BLaER1 (cell line): Measurements from ENCODE around the gene HCLS1.
"Not testable (repeated sequence)": the region's sequence is repeated elsewhere in the genome, so short reads cannot be mapped to it uniquely, and the experiment has no call there.

ENCODE experiments used
- H3K27ac ChIP-seq: shearing (Covaris generic); formaldehyde crosslinking; 2 replicates; pipeline ENCODE4 v1.8.1; 2022
- H3K27me3 ChIP-seq: shearing (Covaris generic); formaldehyde crosslinking; 2 replicates; pipeline ENCODE4 v1.8.1; 2022
- H3K36me3 ChIP-seq: shearing (Covaris generic); formaldehyde crosslinking; 2 replicates; pipeline ENCODE4 v1.8.1; 2022
- H3K4me1 ChIP-seq: shearing (Covaris generic); formaldehyde crosslinking; 2 replicates; pipeline ENCODE4 v1.8.1; 2022
- H3K4me2 ChIP-seq: shearing (Covaris generic); formaldehyde crosslinking; 2 replicates; pipeline ENCODE4 v1.8.1; 2022
- H3K4me3 ChIP-seq: shearing (Covaris generic); formaldehyde crosslinking; 2 replicates; pipeline ENCODE4 v1.8.1; 2022
- H3K9ac ChIP-seq: shearing (Covaris generic); formaldehyde crosslinking; 2 replicates; pipeline ENCODE4 v1.8.1; 2022
- H3K9me3 ChIP-seq: shearing (Covaris generic); formaldehyde crosslinking; 2 replicates; pipeline ENCODE4 v1.8.1; 2022
- H4K20me1 ChIP-seq: shearing (Covaris generic); formaldehyde crosslinking; 2 replicates; pipeline ENCODE4 v1.8.1; 2022
- Cebpa-rat ChIP-seq: shearing (Covaris generic); IDR thresholded peaks from 2 replicates; pipeline ENCODE4 v1.8.1; 2022

Gene HCLS1

DNA sequence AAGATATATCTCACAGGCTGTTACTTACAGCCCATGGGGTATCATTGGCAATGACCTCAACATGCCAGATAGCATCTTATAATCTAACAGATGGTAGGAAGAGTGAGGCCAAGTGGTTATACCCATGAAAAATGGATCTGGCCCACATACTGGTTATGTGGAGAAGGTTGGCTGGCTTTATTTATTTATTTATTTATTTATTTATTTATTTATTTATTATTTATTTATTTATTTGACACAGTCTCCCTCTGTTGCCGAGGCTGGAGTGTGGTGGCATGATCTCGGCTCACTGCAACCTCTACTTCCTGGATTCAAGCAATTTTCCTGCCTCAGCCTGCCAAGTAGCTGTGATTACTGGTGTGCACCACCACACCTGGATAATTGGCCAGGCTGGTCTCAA lies 55.9 kb downstream of the HCLS1 start:
- no peaks in the 10 kb centered on the region for H3K36me3 ChIP-seq
- H3K4me2 ChIP-seq = no peak overlapping the region
- no peak for TF ChIP-seq Cebpa-rat
- no peaks in the 10 kb centered on the region for H3K9me3 ChIP-seq
- H3K9ac ChIP-seq = no peak overlapping the region
- no peaks in the 10 kb centered on the region for H3K4me1 ChIP-seq
- no peaks in the 10 kb centered on the region for H4K20me1 ChIP-seq
- no peaks in the 10 kb centered on the region for H3K27me3 ChIP-seq
- H3K27ac ChIP-seq = no peak overlapping the region
- no peak overlapping the region for H3K4me3 ChIP-seq

DNA sequence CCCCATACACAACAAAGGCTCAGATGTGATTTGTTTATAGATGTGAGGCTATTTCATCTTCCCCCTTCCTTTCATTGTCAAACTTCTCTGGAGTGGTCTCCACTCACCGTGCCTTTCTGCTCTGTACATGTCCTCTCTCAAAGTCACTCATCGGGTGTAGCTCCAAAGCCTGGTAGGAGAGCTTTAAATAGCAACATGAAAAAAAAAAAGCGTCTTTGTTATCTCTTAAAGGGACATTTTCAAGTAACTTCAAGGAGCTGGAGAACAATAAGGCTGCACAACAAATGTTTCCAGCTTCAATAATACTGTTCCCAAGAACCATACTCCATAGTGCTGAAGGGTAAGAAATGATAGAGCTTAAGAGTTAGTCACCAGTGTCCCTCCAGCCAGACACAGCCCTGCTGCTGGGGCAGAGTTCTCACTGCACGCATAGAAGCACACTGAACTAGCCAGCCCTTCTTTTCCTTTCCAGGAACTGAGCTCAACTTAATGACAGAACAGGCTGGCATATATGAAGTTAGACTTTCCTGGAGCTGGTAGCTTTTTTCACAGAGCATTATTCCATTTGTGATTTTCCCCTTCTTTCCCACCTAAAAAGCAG lies 59.4 kb downstream of the HCLS1 start:
- H3K27ac ChIP-seq = no peak overlapping the region
- H3K9ac ChIP-seq = no peak overlapping the region
- TF ChIP-seq Cebpa-rat = no peak
- no peaks in the 10 kb centered on the region for H3K9me3 ChIP-seq
- H3K4me1 ChIP-seq = no peaks in the 10 kb centered on the region
- no peaks in the 10 kb centered on the region for H4K20me1 ChIP-seq
- H3K4me2 ChIP-seq = no peak overlapping the region
- H3K27me3 ChIP-seq = no peaks in the 10 kb centered on the region
- H3K36me3 ChIP-seq = no peaks in the 10 kb centered on the region
- no peak overlapping the region for H3K4me3 ChIP-seq

DNA sequence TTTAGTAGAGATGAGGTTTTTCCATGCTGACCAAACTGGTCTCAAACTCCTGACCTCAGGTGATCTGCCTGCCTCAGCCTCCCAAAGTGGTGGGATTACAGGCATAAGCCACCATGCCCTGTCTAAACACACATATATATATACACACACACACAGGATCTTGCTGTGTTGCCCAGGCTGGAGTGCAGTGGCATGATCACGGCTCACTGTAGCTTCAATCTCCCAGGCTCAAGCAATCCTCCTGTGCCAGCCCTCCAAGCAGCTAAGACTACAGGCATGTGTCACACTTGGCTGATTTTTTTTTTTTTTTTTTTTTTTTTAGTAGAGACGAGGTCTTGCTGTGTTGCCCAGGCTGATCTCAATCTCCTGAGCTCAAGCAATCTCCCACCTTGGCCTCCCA lies 60.8 kb downstream of the HCLS1 start:
- H4K20me1 ChIP-seq, H3K9me3 ChIP-seq, H3K4me2 ChIP-seq, H3K36me3 ChIP-seq, H3K4me1 ChIP-seq, H3K9ac ChIP-seq, H3K4me3 ChIP-seq, H3K27ac ChIP-seq, H3K27me3 ChIP-seq: not testable (repeated sequence)

DNA sequence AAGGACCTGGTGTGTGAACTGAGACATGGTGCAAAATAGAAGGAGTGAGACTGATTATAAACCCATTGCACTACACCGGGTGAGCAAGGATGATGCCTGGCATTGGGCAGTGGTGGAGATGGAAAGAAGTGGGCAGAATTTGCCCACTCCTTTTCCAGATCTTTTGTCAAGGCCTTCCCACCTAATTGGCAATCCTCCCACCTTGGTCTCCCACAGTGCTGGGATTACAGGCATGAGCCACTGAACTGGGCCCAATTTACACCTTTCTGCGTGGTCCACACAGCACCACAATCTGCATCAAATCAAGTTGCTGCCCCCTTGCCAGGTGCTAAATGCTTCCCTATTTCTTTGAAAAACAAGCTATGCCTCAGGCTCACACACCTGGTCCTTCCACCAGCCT lies 62.1 kb downstream of the HCLS1 start:
- H3K36me3 ChIP-seq = no peaks in the 10 kb centered on the region
- H3K9me3 ChIP-seq = no peaks in the 10 kb centered on the region
- H3K27me3 ChIP-seq = no peaks in the 10 kb centered on the region
- H3K9ac ChIP-seq = no peak overlapping the region
- TF ChIP-seq Cebpa-rat = no peak
- H3K27ac ChIP-seq = no peak overlapping the region
- no peak overlapping the region for H3K4me2 ChIP-seq
- no peaks in the 10 kb centered on the region for H4K20me1 ChIP-seq
- H3K4me3 ChIP-seq = no peak overlapping the region
- no peaks in the 10 kb centered on the region for H3K4me1 ChIP-seq

DNA sequence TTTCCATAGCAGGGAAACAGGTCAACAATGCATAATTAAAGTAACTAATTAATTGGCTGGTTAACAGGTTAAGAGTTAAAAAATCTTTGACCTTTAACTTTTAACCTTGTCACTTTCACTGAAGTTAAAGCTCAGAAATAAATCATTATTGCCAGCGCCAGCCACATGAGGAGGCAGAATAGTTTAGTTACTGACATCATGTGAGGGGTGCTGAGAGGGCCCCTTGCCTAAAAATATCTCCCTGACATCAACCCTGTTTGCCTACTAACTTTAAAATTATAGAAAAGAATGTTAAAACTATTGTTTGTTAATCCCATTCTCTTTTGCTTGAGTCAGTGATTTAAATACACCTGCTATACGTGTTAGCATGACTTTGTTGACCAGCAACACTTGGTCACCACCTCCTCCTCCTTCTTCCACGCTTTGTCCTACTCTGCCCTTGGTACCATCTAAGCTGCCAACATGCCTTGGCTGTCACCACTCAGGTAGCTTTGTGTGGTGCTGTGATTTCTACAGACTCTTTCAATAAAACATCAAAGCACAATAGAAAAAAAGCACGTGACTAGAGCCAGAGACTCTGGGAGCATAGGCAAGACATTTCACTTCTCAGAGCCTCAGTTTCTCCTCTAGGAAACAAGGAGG lies 64.8 kb downstream of the HCLS1 start:
- Histone ChIP-seq H3K4me3 (no peak overlapping the region), H4K20me1 (no peaks in the 10 kb centered on the region), H3K27ac (no peak overlapping the region), H3K9me3 (no peaks in the 10 kb centered on the region), H3K27me3 (no peaks in the 10 kb centered on the region), H3K4me1 (no peaks in the 10 kb centered on the region), H3K36me3 (no peaks in the 10 kb centered on the region), H3K9ac (no peak overlapping the region), H3K4me2 (no peak overlapping the region)
- no peak for TF ChIP-seq Cebpa-rat

DNA sequence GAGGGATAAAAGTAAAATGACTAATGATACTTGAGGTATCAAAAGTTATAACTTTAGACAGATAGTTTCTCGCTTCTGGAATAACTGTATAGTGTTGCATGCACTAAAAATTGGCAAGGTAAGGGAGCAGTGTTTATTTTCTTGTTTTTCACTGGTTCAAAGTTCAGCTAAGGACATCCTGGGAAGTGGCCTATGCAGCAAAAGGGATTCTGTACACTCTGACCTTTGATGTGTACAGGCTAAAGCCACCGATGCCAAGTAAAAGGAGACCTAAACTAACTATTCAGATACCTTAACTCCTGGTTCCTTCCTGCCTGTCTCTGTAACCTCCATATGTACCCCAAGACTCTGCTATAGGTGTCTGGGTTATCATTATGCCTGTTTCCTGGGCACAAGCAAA lies 65.9 kb downstream of the HCLS1 start:
- Histone ChIP-seq H3K4me3 (no peak overlapping the region), H3K27me3 (no peaks in the 10 kb centered on the region), H4K20me1 (no peaks in the 10 kb centered on the region), H3K27ac (no peak overlapping the region), H3K4me2 (no peak overlapping the region), H3K9me3 (no peaks in the 10 kb centered on the region), H3K36me3 (no peaks in the 10 kb centered on the region), H3K4me1 (no peaks in the 10 kb centered on the region), H3K9ac (no peak overlapping the region)
- no peak for TF ChIP-seq Cebpa-rat

DNA sequence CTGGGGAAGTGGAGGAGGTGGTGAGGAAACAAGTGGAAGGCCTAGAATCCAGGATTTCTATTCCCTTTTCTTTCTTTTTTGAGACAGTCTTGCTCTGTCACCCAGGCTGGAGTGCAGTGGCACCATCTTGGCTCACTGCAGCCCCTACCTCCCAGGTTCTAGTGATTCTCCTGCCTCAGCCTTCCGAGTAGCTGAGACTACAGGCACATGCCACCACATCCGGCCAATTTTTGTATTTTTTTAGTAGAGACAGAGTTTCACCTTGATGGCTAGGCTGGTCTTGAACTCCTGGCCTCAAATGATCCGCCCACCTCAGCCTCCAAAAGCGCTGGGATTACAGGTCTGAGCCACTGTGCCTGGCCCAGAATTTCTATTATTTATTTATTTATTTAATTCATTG lies 66.9 kb downstream of the HCLS1 start:
- H3K9me3 ChIP-seq, H3K36me3 ChIP-seq, H3K4me1 ChIP-seq, H3K4me3 ChIP-seq, H3K4me2 ChIP-seq, H3K27ac ChIP-seq, H4K20me1 ChIP-seq, H3K9ac ChIP-seq, H3K27me3 ChIP-seq: not testable (repeated sequence)

DNA sequence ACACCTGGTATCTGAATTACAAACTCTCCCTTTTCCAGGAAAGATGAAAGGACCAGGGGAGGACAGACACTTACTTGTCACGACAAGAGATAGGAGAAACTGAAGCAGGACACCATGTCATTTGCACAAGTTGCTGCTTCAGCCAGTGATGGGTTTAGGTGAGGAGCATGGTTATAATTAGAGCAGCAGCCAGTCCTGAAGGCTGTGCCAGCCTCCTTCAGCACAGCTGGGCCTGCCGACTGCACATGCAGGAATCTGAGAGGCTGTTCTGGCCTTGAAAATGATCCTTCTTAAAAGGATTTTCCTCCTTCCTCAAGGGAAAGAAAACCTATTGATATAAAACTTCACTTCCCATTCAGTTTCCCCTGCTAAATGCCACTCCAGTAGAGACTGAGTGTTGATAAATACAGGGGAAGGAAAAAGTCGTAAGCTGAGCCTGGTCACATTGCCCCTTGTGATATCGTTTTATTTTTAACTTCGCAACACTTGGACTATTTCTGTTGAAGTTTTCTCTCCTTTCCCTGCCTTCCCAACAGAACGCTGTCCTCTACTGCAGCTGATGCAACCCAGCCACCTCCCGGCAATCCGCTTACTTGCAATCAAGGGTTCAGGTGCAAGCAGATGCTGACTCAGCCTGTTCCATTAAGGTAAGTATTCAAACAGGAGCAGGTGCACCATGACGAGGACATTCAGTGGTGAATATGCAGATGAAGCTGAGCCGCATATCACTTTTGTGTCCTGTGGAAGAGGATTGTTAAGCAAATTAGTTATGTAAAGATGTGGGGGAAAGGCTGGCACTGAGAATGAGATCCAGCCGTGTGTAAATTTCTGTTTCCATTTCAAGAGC lies 67.6 kb downstream of the HCLS1 start, which contains the start of gene FBXO40:
FBXO40 (plus strand) TSS at position 524 of the 847 bp plus-strand sequence. CDS start 27,197 bp downstream, outside the sequence.
- Histone ChIP-seq H3K4me3 (no peak within 1 kb of the TSS), H3K27me3 (no peaks in the 10 kb centered on the region), H3K27ac (no peak within 1 kb of the TSS), H3K36me3 (no peaks in the 10 kb centered on the region), H4K20me1 (no peaks in the 10 kb centered on the region), H3K4me2 (no peak within 1 kb of the TSS), H3K9ac (no peak within 1 kb of the TSS), H3K4me1 (no peaks in the 10 kb centered on the region), H3K9me3 (no peaks in the 10 kb centered on the region)
- no peak for TF ChIP-seq Cebpa-rat

DNA sequence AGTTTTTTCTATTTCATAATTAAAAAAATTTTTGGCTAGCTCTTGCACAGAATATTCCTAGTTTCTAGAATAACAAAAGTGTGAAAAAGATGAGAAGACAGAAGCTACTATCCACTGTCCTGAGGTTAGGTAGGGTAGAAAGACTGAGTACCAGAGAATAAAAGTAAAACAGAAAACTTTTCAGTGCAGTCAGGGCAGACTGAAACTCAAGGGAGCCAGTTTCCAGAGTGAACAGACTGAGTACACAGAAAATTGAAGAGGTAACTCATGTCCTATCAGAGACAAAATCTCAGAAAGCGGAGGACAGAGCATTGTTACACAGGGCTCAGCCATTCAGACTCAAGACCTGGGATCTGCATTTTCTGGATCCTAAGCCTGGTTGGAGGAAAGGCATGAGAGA lies 76.3 kb downstream of the HCLS1 start:
- Histone ChIP-seq H3K36me3 (no peaks in the 10 kb centered on the region), H3K4me1 (no peaks in the 10 kb centered on the region), H3K27ac (no peak overlapping the region), H3K4me2 (no peak overlapping the region), H4K20me1 (no peaks in the 10 kb centered on the region), H3K27me3 (no peaks in the 10 kb centered on the region), H3K4me3 (no peak overlapping the region), H3K9me3 (no peaks in the 10 kb centered on the region), H3K9ac (no peak overlapping the region)
- TF ChIP-seq Cebpa-rat = no peak

DNA sequence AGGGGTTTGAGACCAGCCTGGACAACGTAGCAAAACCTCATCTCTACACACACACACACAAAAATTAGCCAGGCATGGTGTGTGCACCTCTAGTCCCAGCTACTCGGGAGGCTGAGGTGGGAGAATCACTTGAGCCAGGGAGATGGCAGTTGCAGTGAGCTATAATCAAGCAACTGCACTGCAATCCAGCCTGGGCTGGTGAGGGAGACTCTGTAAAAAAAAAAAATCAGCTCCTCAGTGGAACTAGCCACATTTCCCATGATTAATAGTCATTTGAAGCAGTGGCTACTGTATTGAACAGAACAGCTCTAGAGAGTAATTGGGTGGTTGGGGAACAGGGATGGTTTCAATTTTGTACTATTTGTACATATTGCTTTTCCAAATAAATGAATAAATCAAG lies 79.0 kb downstream of the HCLS1 start:
- no peak overlapping the region for H3K27ac ChIP-seq
- H3K4me3 ChIP-seq = no peak overlapping the region
- no peaks in the 10 kb centered on the region for H3K9me3 ChIP-seq
- no peak for TF ChIP-seq Cebpa-rat
- H3K27me3 ChIP-seq = no peaks in the 10 kb centered on the region
- no peaks in the 10 kb centered on the region for H4K20me1 ChIP-seq
- no peaks in the 10 kb centered on the region for H3K36me3 ChIP-seq
- no peak overlapping the region for H3K9ac ChIP-seq
- no peak overlapping the region for H3K4me2 ChIP-seq
- no peaks in the 10 kb centered on the region for H3K4me1 ChIP-seq
